ENCODE measurements around the gene ERAL1.

- TF ChIP-seq CTCF (IDR thresholded peaks at IDR 0.05) (no peak), EZH2 (IDR thresholded peaks at IDR 0.05) (no peak), EZH2phosphoT487 (IDR thresholded peaks at IDR 0.05) (no peak)
Measured at GRCh38 chr17:28874750-28875149, 19.9 kb downstream of the ERAL1 start.

Data from neural progenitor cell (in vitro differentiated cells).